Endothelial cell (in vitro differentiated cells): ENCODE results near the gene SEMA4G. TPM values are rescaled to one million over a fixed set of nuclear protein-coding genes. Genes with fewer than 3 reads are reported as not detected.

Source experiments
- DNase-seq: peaks from one replicate; pipeline ENCODE4 v3.0.0; 2021; ENCODE audit warnings: low spot score
- H3K27ac Mint-ChIP-seq: one replicate; pipeline ENCODE4 v1.8.0; 2021; ENCODE audit warnings: mixed read lengths, inconsistent platforms; ENCODE audit not compliant: unreplicated experiment
- H3K27me3 Mint-ChIP-seq: one replicate; pipeline ENCODE4 v1.8.0; 2021; ENCODE audit warnings: mild to moderate bottlenecking, moderate library complexity, mixed read lengths, inconsistent platforms; ENCODE audit not compliant: unreplicated experiment
- H3K36me3 Mint-ChIP-seq: one replicate; pipeline ENCODE4 v1.8.0; 2021; ENCODE audit warnings: mild to moderate bottlenecking, low read depth, mixed read lengths, inconsistent platforms; ENCODE audit not compliant: unreplicated experiment
- H3K4me1 Mint-ChIP-seq: one replicate; pipeline ENCODE4 v1.8.0; 2021; ENCODE audit warnings: mild to moderate bottlenecking, mixed read lengths, inconsistent platforms; ENCODE audit not compliant: unreplicated experiment
- H3K4me3 Mint-ChIP-seq: one replicate; pipeline ENCODE4 v1.8.0; 2021; ENCODE audit warnings: mild to moderate bottlenecking, mixed read lengths, inconsistent platforms; ENCODE audit not compliant: unreplicated experiment
- H3K9me3 Mint-ChIP-seq: one replicate; pipeline ENCODE4 v1.8.0; 2021; ENCODE audit warnings: mixed read lengths, inconsistent platforms; ENCODE audit not compliant: unreplicated experiment
- total RNA-seq: library from RNA; stranded (reverse); fragmentation: NEBNext Ultra II Directional; extraction: Animal tissue kit (Norgen Biotek cat#: 25700); gene quantifications from one replicate; pipeline ENCODE4 v1.2.1, GENCODE V29; 2021; ENCODE audit not compliant: unreplicated experiment
- TF ChIP-seq, protein P1 (sequence below): fragments of 200-600 bp; sonication (generic); IDR thresholded peaks from one replicate; pipeline ENCODE4 v1.5.0; 2021; ENCODE audit warnings: antibody characterized with exemption; ENCODE audit not compliant: unreplicated experiment

SEMA4G gene
- total RNA-seq, 1 donor from 2014 or later: 8.0 TPM

DNA sequence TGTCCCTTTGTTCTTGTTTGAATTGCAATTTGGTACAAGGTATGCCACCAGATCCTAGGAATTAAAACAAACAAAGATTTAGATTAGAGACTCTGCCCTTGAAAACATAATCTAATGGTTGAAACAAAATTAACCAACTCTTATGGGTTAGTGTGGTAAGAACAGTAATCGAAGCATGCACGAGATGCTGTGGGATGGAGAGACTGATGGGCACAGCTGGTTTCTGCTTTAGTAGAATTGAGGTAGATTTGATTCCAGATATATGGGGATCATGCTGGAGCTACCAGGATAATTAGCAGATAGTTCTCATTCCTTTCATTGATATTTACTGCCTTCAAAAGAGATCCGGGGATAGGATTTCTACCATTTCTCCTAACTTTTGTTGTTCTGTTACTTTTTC, 20.4 kb upstream of the SEMA4G start:
- no peaks in the 10 kb centered on the region for H3K9me3 Mint-ChIP-seq
- no peak overlapping the region for H3K4me3 Mint-ChIP-seq
- H3K4me1 Mint-ChIP-seq: no peaks in the 10 kb centered on the region
- TF ChIP-seq, protein P1, sequence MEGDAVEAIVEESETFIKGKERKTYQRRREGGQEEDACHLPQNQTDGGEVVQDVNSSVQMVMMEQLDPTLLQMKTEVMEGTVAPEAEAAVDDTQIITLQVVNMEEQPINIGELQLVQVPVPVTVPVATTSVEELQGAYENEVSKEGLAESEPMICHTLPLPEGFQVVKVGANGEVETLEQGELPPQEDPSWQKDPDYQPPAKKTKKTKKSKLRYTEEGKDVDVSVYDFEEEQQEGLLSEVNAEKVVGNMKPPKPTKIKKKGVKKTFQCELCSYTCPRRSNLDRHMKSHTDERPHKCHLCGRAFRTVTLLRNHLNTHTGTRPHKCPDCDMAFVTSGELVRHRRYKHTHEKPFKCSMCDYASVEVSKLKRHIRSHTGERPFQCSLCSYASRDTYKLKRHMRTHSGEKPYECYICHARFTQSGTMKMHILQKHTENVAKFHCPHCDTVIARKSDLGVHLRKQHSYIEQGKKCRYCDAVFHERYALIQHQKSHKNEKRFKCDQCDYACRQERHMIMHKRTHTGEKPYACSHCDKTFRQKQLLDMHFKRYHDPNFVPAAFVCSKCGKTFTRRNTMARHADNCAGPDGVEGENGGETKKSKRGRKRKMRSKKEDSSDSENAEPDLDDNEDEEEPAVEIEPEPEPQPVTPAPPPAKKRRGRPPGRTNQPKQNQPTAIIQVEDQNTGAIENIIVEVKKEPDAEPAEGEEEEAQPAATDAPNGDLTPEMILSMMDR: no peak
- H3K27me3 Mint-ChIP-seq: no peaks in the 10 kb centered on the region
- DNase-seq: no peak
- H3K27ac Mint-ChIP-seq: no peak overlapping the region
- peaks cover 10% of the 10 kb centered on the region for H3K36me3 Mint-ChIP-seq

DNA sequence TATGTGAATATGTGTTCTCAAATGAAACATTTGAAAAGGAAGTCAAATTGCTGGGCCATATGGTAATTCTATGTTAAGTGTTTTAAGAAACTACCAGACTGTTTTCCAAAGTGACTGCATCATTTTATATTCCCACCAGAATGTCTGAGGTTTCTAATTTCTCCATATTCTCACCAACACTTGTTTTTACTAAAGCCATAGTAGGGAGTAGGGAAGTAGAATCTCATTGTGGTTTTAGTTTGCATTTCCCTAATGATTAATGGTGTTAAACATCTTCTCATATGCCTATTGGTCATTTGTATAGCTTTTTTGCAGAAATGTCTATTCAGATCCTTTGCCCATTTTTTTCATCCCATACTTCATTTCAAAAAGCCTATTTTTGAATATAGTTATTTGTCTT, 9.1 kb upstream of the SEMA4G start:
- no peak overlapping the region for H3K27ac Mint-ChIP-seq
- H3K4me1 Mint-ChIP-seq: peaks cover 14% of the 10 kb centered on the region
- no peak overlapping the region for H3K4me3 Mint-ChIP-seq
- no peaks in the 10 kb centered on the region for H3K9me3 Mint-ChIP-seq
- DNase-seq: no peak
- H3K36me3 Mint-ChIP-seq: peaks cover 18% of the 10 kb centered on the region
- TF ChIP-seq, protein P1: no peak
- H3K27me3 Mint-ChIP-seq: no peaks in the 10 kb centered on the region

DNA sequence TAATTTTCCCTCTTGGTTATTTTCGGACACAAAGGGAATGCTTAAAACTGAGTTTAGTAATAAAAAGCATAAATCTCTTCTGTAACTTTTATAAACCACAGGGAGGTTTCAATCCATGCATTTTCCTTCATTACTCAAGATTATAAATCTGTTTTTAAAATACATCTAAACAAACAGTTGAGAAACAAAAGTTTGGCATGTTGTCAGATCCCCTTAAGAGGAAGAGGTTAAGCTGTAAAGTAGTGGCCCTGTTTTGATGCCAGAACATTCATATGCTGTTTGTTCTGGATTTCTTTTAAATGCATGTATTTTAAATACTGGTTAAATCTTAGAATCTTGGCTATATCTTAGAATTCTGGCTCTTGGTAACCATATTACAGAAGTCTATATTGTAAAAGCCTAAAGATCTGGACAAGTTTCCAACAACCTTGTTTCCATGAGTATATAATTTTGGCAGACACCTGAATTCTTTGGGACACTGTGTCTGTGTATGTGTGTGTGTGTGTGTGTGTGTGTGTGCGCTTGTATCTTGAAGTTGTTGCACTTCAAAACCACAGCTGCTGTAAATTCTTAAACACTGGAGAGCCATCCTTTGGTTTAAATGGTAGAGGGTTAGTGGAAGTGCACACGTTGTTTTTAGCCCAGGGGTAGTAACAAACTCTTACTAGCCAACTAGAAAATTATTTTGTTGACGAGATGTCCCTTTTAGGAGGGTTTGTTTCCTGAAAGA, 6.8 kb upstream of the SEMA4G start:
- Mint-ChIP-seq H3K9me3 (no peaks in the 10 kb centered on the region), H3K4me3 (no peak overlapping the region), H3K4me1 (peaks cover 14% of the 10 kb centered on the region), H3K36me3 (peaks cover 17% of the 10 kb centered on the region), H3K27ac (no peak overlapping the region), H3K27me3 (no peaks in the 10 kb centered on the region)
- TF ChIP-seq, protein P1: no peak
- no peak for DNase-seq

DNA sequence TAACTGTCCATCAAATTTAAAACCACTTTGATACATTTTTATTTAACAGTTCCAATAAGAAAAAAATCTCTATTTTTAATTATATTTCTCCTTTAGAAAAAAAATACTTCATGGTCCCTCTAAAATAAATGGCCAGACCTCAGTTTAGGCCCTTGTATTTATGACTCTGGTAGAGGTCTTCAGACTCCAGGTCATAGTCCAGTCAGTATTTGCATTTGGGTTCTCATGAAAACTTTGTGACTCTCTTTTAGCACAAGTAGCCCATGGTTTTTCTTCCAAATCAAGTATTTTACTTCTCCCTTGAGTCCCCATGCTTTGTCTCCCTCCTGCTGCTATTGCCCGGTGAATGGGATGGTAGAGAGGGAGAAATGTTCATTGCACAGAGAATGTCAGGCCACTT, 5.5 kb upstream of the SEMA4G start:
- peaks cover 17% of the 10 kb centered on the region for H3K36me3 Mint-ChIP-seq
- H3K4me1 Mint-ChIP-seq: peaks cover 16% of the 10 kb centered on the region
- no peaks in the 10 kb centered on the region for H3K9me3 Mint-ChIP-seq
- no peak for DNase-seq
- H3K27me3 Mint-ChIP-seq: peaks cover 2% of the 10 kb centered on the region
- H3K27ac Mint-ChIP-seq: no peak overlapping the region
- no peak overlapping the region for H3K4me3 Mint-ChIP-seq
- TF ChIP-seq, protein P1: no peak

DNA sequence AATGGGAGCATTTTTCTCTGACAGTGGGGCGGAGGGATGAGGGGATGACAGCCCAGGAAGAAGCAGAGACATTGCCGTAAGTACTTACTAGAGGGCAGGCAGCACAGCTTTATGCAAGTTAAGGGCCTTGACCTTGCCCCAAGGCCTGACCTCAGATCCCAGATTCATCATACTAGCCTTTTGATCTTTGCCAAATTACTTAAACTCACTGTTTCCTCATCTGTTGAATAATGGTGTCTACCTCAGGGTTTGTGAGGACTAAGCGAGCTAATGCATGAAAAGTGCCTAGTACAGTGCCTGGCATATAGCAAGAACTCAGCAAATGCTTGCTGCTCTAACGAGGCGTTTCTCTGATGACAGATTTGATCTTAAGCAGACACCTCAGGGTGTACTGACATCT, 3.5 kb upstream of the SEMA4G start:
- H3K9me3 Mint-ChIP-seq: no peaks in the 10 kb centered on the region
- TF ChIP-seq, protein P1: no peak
- peaks cover 6% of the 10 kb centered on the region for H3K36me3 Mint-ChIP-seq
- H3K4me3 Mint-ChIP-seq: no peak overlapping the region
- DNase-seq: no peak
- H3K27ac Mint-ChIP-seq: no peak overlapping the region
- peaks cover 13% of the 10 kb centered on the region for H3K4me1 Mint-ChIP-seq
- H3K27me3 Mint-ChIP-seq: peaks cover 5% of the 10 kb centered on the region
